ENCODE measurements around the gene PP2D1.
"Not testable (repeated sequence)": the region's sequence is repeated elsewhere in the genome, so short reads cannot be mapped to it uniquely, and the experiment has no call there.

PP2D1 gene

DNA sequence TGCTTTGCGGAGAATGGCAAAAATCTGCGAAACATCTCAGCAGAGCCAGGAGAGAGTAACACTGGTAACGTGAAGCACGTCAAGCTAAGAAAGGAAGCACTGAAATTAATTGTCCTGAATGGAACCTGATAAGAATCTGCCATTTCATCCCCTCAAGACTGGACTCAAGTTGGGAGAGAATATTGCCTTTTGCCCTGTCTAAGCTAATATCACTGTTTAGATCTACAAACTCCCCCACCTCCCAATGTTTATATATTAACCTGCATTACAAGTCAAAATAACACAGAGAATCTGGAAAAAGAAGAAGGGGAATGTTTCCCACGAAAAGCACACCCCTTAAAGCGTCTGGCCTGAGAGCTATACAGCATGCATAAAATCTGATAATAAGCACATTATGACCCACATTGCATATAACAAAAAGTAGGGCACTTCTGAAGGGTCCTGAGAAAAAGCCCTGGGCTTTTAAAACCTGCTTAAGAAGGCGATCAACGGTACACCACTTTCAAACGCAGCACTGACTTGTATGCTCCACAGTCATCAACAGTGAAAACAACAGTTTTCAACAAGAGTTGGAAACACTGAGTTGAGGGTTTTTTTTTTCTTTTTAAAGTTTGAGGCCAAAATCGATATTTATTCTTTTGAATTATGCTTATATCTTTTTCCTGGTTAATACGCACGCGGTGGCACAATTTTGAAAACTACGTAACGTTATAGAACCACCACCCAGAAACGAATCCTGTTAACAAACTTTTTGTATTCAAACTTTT, 26.8 kb upstream of the PP2D1 start:
- in situ Hi-C loops (cut with HindIII; ENCODE audit: low pct_ligation_motif_present, low sequenced_read_pairs): no loop called here

DNA sequence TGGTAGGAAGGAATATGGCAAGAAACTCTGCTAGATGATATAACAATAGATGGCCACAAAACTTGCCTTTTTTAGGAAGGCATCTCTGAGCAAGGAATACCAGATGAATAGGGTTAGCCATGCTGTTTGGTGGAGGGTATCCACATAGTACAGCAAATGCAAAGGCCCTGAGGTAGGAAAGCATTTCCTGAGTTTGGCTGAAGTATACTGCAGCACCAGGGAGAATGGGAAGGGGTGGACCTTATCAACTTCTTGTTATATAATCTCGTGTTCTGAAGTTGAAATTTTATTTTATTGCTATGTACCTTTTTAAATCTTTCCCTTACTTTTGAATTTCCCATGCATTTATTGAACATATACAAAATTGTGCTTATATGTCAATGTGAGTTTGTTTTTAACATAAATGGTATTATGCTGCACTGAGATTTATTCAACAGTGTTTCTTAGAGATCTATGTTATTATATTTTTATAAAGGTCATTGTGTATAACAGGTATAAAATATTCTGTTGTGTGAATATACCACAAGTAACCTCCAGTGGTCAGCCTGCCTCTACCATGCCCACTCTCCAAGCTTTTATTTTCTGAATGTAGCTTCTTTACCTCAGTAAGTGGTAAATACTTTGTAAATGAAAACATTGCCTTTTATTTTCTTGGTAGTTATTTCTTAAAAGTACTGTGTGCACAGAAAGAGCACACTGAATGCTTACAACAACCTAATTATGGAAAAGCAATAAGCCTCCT, 25.4 kb upstream of the PP2D1 start:
- DNase-seq: no peak
- H3K36me3 ChIP-seq (replicated peaks): no peaks in the 10 kb centered on the region
- no peak overlapping the region for H3K4me3 ChIP-seq (ENCODE audit: low read depth, low read length)
- TF ChIP-seq, protein P1, sequence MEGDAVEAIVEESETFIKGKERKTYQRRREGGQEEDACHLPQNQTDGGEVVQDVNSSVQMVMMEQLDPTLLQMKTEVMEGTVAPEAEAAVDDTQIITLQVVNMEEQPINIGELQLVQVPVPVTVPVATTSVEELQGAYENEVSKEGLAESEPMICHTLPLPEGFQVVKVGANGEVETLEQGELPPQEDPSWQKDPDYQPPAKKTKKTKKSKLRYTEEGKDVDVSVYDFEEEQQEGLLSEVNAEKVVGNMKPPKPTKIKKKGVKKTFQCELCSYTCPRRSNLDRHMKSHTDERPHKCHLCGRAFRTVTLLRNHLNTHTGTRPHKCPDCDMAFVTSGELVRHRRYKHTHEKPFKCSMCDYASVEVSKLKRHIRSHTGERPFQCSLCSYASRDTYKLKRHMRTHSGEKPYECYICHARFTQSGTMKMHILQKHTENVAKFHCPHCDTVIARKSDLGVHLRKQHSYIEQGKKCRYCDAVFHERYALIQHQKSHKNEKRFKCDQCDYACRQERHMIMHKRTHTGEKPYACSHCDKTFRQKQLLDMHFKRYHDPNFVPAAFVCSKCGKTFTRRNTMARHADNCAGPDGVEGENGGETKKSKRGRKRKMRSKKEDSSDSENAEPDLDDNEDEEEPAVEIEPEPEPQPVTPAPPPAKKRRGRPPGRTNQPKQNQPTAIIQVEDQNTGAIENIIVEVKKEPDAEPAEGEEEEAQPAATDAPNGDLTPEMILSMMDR (IDR thresholded peaks at IDR 0.05; ENCODE audit: low read depth, low read length, missing control alignments): no peak
- no peaks in the 10 kb centered on the region for H3K27me3 ChIP-seq (replicated peaks)
- in situ Hi-C loops (cut with HindIII; ENCODE audit: low pct_ligation_motif_present, low sequenced_read_pairs): no loop called here
- H3K27ac ChIP-seq: no peak overlapping the region

More for the DNA sequence above, 26.8 kb upstream of the PP2D1 start:
- no peaks in the 10 kb centered on the region for H3K36me3 ChIP-seq (replicated peaks)
- DNase-seq: no peak
- H3K27ac ChIP-seq: no peak overlapping the region
- peak overlapping the region; percentile 77 for H3K4me3 ChIP-seq (ENCODE audit: low read depth, low read length)
- TF ChIP-seq, protein P1 (IDR thresholded peaks at IDR 0.05; ENCODE audit: low read depth, low read length, missing control alignments): no peak
- H3K27me3 ChIP-seq (replicated peaks): no peaks in the 10 kb centered on the region

DNA sequence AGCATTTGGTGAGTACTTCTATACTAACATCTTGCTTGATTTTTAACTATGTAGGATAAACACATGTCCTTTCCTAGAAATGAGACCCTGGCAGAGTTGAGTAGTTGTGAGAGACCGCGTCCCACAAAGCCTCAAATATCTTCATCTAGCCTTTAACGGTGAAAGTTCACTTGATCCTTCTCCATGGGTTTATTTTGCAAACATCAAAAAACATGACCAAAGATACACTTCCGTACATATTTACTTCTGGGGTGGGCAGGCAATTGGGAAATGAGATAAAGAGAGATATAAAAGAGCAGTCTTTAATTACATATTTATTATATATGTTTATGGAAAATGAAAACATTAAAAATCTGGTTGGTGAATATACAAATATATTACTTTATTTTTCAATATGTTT, 23.0 kb upstream of the PP2D1 start:
- H3K36me3 ChIP-seq (replicated peaks): no peaks in the 10 kb centered on the region
- no peak for DNase-seq
- TF ChIP-seq, protein P1 (IDR thresholded peaks at IDR 0.05; ENCODE audit: low read depth, low read length, missing control alignments): no peak
- H3K27me3 ChIP-seq (replicated peaks): no peaks in the 10 kb centered on the region
- H3K4me3 ChIP-seq (ENCODE audit: low read depth, low read length): no peak overlapping the region
- in situ Hi-C loops (cut with HindIII; ENCODE audit: low pct_ligation_motif_present, low sequenced_read_pairs): no loop called here
- H3K27ac ChIP-seq: no peak overlapping the region

DNA sequence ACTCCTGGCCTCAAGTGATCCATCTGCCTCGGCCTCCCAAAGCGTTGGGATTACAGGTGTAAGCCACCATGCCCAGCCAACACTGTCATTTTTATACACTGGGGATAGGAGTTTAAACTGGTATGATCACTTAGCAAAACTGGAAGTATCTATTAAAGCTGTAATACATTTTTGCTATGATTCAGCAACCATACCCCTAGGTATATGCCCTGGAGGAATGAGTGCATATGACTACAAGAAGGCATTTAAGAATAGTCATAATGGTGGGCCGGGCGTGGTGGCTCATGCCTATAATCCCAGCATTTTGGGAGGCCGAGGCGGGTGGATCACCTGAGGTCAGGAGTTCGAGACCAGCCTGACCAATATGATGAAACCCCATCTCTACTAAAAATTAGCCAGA, 19.9 kb upstream of the PP2D1 start:
- DNase-seq; H3K27ac ChIP-seq; H3K36me3 ChIP-seq (replicated peaks); in situ Hi-C loops (cut with HindIII; ENCODE audit: low pct_ligation_motif_present, low sequenced_read_pairs); H3K27me3 ChIP-seq (replicated peaks); H3K4me3 ChIP-seq (ENCODE audit: low read depth, low read length): not testable (repeated sequence)

DNA sequence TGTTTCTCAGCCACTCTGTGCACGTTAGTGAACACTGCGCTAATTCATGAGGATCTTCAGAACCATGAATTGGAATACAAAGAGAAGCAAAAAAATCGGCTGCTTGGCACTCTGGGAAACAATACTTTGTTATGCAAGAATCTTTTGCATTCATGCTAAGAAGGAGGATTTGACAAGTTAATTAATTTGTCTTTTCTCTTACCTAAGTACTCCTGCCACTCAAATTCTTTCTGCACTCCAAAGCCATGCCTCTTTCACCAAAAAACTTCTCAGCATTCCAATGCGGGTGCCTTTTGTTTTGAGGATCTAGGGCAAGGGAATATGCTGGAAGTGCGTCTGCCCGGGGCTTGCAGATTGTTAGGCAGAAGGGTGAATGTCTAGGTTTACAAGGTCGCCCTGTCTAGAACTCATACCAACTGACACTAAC, 16.9 kb upstream of the PP2D1 start:
- in situ Hi-C loops (cut with HindIII; ENCODE audit: low pct_ligation_motif_present, low sequenced_read_pairs): no loop called here
- Histone ChIP-seq H3K27me3 (replicated peaks) (no peaks in the 10 kb centered on the region), H3K36me3 (replicated peaks) (no peaks in the 10 kb centered on the region), H3K4me3 (ENCODE audit: low read depth, low read length) (no peak overlapping the region), H3K27ac (no peak overlapping the region)
- DNase-seq: no peak
- TF ChIP-seq, protein P1 (IDR thresholded peaks at IDR 0.05; ENCODE audit: low read depth, low read length, missing control alignments): no peak

DNA sequence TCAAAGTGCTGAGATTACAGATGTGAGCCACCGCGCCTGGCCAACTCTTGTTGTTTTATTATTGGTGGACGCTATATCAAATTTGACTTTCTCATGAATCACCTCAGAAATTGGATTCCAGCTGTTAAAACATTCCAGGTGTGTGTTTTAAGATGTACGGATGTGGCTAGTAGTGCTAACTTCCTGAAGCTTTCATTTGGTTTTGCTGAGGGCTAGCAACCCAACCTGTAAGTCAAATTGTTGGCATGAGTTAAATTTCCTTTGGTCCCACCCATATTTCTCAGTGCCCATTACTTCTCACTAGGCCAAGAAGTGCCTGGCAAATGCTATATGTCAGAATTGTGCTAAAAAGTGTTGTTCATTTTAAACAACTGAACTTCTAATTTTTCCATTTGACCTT, 15.1 kb upstream of the PP2D1 start:
- in situ Hi-C loops (cut with HindIII; ENCODE audit: low pct_ligation_motif_present, low sequenced_read_pairs): no loop called here

More for the DNA sequence above, 15.1 kb upstream of the PP2D1 start:
- H3K27me3 ChIP-seq (replicated peaks): no peaks in the 10 kb centered on the region
- no peak overlapping the region for H3K27ac ChIP-seq
- DNase-seq: no peak
- no peak overlapping the region for H3K4me3 ChIP-seq (ENCODE audit: low read depth, low read length)
- H3K36me3 ChIP-seq (replicated peaks): no peaks in the 10 kb centered on the region
- TF ChIP-seq, protein P1 (IDR thresholded peaks at IDR 0.05; ENCODE audit: low read depth, low read length, missing control alignments): no peak
